ENCODE data around the gene C1GALT1.
"Not testable (repeated sequence)": the region's sequence is repeated elsewhere in the genome, so short reads cannot be mapped to it uniquely, and the experiment has no call there.

The C1GALT1 gene

DNA sequence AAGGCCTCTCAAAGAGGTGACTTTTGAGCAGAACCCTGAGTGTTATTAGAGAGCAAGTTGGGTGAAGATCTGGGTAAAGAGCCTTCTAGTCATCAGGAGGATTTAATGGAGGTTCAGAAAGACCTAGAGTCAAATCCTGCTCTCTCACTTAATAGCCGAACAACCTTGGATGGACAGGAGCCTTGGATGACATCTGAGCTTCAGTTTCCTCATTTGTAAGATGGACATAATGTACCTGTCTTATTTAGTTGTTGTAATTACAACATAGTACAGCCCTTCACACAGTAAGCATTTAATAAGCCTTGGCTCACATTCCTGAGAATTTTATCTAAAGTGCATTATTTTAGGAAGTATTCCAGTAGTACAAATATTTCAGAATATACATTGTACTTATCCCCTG, 57.0 kb downstream of the C1GALT1 start:
- DNase-seq, result no peak

DNA sequence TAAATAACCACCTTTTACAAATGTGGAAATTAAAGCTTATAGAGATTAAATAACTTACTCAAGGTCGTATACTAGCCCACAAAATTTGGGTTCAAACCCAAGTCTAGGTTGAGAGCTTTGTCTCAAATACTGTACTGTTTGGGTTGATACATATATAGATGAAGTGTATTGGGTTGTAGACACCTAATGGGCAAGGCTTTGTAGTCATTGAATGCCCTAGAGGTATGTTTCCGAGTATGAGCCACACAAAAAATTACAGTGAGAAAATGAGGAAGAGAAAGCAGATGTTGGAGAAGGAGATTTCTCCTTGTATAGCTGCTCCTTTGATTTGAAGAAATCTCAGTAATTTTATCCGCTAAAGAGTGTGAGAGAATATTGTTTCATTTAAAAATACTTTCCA, 60.6 kb downstream of the C1GALT1 start:
- no peak for DNase-seq

DNA sequence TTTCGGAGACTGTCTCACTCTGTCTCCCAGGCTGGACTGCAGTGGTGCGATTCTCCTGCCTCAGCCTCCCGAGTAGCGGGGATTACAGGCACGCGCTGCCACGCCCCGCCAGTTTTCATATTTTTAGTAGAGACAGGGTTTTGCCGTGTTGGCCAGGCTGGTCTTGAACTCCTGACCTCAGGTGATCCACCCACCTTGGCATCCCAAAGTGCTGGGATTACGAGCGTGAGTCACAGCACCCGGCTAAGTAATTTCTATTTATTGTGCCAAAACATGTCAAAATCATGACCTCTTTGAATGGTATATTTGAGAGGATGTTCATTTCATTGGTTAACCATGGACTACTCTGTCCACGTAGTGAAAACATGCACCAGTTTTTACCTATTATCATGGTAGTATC, 62.9 kb downstream of the C1GALT1 start:
- DNase-seq, result not testable (repeated sequence)

DNA sequence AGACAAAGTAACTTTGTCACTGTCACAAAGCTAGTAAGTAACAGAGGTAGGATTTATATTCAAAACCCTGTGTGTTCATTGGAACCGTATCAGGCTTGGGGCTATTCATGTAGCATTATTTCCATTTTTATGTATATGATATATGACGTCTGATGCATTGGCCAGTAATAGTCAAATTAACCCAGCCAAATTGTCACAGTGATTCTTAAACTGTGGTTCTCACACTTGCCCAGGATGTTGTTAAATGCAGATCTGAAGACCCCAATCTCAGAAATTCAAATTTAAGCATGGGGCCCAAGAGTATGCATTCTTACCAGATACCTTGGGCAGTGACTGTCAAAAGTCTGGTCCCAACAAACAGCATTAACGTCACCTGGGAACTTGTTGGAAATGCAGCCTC, 63.9 kb downstream of the C1GALT1 start:
- DNase-seq, result no peak

DNA sequence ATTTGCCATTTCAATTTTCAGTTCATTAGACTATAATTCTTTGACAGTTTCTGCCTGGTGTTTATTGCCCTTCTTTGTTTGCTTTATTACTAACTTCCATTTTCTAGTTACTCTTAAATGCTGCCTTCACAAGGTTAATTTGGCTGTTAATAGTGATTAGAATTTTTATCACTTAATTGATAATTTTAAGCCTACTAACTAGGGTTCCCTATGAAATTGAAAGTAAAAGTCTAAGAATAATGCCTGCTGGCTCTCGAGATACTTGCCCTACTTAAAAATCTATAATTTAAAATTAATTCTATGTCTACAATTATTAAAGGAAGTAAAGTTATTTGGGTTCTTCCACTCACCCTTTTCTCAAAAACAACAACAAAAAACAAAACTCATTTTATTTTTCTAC, 65.3 kb downstream of the C1GALT1 start:
- no peak for DNase-seq

DNA sequence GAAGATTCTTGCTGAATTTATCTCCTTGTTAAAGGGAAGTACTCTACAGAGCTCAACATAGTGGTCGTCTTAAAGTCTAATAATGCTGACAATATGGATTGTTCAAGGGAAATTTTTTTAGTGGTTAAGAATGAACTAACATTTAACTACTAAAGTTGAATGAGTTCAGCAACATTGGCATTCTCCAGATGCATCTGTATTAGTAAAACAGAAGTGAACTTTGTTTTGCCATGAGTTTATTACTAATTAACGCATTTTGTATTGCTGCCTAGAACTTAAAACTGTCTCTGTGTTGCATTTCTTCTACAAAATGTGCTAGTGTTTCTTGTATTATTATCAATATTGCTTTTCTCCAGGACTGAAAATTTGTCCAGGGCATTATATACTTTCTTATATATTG, 67.5 kb downstream of the C1GALT1 start:
- no peak for DNase-seq

DNA sequence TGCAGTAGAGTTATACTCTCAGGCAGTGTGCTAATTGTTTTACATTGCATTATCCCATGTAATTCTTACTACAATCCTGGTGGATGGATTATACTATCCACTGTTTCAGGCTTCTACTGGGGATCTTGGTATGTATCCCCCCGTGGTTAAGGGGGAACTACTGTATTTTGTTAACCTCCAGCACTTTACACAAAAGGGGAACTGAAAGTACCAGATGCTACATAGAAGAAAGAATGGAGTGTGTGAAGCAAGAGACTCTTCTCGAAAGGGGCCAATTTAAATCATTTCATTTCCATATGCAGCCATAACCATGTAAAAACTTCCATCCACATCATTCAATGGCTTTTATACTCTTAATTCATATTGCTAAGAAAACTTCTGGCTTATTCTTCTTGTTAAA, 69.4 kb downstream of the C1GALT1 start:
- DNase-seq, result no peak

DNA sequence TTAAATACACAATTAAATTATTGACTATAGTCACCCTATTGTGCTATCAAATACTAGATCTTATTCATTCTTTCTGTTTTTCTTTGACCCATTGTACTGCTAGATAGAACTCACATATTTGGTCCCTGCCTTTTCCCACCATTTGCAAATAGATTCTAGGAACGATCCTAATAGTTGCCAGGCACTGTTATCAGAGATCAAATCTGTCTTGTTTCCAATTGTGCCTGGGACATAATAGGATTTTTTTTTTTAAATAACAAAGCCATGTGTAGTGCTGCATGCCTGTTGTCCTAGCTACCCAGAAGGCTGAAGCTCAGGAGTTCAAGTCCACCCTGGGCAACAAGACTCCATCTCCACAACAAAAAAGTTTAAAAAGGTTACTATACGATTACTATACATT, 72.0 kb downstream of the C1GALT1 start:
- no peak for DNase-seq

DNA sequence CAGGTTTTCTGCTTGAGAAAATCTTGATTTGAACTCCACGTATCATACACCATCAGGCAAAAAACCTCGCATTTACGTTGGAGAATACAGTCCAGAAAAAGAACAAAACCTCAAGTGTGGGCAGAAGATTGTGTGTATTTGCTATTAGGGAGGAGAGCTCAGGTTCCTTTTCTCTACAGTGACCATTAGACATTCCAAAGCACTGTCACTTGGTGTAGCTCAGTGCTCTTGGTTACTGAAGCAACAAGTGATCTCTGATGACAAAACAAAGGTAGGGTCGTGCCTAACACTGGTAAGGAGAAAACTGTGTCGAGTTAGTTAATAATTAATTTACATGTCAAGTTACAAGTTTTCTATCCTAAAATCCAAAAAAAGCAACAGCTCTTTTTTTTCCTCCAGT, 72.6 kb downstream of the C1GALT1 start:
- DNase-seq, result no peak

DNA sequence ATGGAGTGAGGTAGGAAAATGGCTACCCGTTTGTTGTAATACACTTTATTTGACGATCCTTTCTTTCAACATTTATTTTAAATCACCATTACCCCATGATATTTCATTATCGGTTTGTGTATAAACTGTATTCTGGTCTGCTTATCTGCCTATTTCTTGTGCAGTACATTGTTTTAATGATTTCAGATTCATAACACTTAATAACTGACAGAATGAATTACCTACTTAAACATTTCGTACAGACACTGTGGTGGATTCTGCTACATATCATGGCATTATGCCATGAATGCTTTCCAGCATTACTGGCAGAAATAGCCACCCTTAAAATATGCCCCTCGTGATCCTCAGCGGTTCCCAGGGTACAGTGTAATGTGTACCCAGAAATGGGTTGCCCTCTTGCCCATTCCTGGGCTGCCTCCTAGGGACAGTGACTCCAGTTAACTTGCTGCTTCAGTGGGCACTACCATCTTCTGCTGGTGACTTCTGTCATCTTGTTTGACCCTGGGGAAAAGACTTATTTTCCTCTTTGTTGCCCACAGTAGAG, 74.5 kb downstream of the C1GALT1 start:
- no peak for DNase-seq

DNA sequence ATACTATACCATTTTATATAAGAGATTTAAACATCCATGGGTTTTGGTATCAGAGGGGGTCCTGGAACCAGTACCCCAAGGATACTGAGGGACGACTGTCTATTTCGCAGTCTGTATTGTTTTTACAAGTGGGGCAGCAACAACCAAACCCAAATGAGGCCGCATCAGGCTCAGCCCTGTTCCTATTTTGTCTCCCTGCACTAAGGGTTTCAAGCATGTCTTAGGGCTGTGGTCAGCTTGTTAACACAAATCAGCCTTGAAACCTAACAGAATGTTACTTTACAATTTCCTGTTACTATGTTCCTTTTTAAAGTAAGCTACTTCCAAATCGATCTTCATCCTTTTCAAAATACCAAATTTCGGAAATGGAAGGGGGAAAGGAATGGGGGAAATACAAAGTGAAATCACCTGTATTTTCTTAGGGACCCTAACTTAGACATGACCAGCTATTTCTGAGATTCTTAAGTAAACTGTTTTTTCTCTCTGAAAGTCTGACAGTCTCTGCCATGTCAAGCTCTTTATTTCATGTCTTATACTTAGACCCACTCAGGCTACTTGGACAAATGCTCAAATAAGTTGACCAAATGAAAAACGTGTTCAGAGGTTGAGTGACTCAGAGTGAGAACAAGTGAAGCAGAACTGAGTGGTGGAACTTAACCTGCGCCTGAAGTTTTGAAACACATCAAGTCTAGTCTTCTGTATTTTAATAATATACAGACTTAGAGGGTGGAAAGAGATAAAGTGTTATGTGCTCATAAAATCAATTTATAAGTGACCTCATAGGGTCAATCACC, 75.8 kb downstream of the C1GALT1 start:
- DNase-seq, result peak; percentile 9

DNA sequence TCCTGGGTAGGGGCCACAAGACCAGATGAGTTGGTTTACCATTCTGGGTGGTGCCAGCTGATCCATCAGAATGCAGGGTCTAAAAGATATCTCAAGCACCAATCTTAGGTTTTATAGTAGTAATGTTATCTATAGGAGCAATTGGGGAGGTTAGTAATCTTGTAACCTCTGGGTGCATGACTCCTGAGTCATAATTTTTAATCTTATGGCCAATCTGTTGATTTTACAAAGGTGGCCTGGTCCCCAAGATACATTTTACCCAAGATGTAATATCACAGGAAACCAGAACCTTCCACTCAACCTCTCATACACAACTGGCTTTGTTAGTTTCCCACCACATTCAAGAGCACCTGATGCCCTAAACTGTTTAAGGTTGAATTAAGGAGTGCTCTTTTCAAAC, 79.5 kb downstream of the C1GALT1 start:
- DNase-seq, result no peak

DNA sequence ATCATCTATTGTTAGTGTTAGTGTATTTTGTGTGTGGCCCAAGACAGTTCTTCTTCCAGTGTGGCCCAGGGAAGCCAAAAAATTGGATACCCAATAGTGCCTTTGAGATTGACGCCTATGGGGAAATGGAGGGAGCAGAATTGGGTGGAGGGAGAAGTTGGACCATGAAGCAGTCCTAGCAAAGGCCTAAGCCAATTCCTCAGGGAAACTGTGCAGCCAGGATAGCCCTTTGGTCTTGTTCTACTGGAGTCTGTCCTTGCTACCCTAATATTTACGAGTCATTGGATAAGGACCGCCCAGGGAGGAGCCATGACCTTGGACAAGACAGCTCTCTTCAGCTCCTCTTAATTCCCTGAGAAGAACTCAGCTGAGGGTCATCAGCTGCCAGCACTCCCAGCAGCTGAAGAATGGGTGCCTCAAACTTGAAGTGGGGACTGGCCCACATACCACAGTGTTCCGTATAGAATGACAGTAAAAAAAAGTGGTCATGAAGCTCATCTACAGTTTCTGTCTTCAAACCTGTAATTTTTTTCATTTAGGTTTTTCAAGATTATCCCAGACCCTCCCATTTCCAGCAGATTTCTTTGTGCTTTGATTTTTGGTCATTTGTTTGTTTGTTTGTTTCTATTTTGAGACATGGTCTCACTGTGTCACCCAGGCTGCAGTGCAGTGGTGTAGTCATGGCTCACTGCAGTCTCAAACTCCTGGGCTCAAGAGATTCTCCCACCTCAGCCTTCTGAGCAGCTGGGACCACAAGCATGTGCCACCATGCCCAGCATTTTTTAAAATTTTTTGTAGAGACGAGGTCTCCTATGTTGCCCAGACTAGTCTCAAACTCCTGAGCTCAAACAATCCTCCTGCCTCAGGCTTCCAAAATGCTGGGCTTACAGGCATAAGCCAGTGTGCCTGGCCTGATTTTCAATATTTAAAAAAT, 81.2 kb downstream of the C1GALT1 start:
- no peak for DNase-seq

DNA sequence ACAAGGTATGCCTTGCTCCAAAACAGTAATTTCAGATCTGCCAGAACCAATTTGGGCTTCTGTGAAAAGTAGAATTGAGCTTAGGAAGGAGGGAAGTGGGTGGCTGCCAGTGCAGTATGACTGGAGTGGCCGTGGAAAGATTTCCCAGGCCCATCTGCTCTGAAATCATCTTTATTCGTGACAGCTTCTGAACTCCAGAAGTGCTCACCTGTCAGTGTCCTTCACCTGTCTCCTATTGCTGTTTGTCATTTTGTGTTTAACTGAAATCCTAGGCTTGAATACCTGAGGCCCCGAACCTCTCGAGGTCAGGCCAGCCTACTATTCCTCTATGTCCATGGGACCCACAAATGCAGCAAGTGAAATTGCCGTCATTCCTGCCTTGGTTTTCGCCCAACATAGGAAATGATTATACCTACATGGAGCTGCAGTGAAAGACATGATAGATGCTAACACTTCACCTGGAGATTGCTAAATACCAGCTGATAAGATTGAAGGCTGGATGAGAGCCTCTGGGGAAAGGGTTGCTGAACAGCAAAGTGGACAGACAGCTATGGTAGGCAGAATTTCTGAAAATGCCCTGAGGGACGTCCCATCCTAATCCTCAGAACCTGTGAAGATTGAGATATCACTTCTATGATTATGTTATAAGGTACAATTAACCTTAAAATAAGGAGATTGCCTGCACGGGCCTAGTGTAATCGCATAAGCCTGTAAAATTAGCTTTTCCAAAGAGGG, 82.1 kb downstream of the C1GALT1 start:
- no peak for DNase-seq

DNA sequence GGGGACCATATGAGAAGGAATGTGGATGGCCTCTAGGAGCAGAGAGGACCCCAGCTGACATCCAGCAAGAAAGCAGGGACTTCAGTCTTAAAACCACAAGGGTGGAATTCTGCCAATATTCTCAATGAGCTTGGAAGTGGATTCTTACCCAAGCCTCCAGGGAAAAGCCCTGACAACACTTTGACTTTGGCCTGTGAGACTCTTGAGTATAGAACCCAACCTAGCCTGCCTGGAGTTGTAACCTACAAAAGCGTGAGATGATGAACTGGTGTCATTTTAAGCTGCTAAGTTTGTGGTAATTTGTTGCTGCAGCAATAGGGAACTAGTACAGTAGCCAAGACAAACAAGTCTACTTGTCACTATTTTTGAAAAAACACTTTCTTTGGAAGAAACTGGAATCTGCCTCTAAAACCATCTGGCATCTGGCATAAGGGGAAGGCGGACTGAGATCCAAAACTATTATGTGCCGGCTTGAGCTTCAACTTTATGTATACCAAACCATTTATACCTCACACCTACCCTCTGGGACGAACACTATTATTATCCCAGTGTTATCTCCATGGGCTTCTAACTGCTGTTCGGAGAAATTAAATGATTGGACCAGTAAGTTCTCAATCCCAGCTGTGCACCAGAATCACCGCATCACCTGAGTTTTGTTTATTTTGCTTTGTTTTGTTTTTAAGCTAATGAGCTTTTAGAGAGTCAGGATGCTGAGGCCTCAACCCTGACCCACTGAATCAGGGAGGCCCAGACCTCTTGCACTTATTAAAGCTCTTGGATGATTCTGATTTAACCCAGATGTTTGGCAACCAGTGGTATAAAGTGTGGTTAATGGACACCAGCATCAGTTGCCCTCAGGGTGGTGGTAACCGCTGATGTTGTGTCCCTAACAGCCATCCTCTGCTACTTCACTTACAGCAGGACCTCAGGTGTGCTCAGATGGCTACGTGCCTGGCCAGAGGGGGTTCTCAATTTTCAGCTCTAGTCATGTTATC, 83.0 kb downstream of the C1GALT1 start:
- no peak for DNase-seq

DNA sequence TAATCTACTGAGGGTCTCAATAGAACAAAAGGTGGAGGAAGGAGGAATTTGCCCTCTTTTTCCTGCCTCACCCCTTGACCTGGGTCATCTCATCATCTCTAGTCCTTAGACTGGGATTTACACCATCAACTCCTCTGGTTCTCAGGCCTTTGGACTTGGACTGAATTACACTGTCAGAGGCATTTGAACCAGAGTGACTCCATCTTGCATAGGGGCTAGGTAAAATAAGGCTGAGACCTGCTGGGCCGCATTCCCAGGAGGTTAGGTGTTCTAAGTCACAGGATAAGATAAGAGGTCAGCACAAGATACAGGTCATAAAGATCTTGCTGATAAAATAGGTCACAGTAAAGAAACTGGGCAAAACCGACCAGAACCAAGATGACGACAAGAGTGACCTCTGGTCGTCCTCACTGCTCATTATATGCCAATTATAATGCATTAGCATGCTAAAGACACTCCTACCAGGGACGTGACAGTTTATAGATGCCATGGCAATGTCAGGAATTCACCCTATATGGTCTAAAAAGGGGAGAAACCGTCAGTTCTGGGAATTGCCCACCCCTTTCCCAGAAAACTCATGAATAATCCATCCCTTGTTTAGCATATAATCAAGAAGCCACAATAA, 84.0 kb downstream of the C1GALT1 start:
- no peak for DNase-seq

DNA sequence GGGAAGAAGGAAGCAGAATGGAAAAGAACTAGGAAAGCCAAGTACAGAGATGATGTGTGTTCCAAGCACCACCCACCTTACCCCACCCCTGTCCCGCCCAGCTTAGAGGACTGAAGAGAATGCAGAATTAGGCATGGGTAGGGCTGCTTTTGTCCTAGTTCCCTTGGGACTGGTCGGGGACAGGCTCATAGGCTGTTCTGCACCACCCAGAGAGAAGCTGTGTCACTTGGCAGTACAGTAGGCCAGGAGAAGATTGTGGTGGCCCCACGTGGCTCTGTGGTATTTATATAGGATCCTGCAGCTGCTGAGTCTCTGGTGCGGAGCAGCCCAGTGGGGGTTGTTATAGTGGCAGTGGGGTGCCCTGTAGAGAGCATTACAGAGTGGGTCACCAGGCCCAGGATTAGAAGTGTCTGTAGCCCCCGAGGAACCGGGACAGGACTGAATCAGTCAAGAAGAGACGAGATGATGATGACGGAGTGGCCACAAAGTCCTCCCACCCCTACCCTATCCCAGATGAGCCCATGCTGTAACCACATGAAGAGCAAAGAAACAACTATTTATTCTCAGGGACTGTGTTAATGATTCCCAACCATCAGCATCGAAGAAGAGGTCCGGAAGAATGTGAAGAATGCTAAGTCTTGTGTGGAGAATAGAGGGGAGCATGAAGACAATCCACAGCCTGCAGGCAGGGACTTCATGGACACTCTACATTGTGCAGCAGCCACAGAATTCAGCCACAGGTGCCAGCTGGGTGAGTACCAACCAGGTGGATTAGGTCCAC, 88.9 kb downstream of the C1GALT1 start:
- no peak for DNase-seq

DNA sequence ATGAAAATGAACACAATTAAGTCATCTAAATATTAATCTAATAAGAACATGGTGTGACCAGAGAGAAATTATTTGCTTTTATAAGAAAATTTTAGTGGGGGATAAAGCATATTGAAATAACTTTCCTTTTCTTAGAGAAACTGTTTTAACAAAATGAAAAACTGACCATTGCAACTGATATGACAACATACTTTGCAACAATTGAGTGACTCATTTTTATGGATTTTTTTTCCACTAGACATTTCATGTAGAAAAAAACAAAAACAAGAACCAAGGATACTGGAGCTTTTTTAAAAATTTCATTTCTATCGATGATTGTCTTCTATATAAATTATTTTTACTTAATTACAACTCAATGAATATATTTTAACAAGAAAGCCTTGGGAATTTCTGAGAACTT, 90.0 kb downstream of the C1GALT1 start:
- no peak for DNase-seq

DNA sequence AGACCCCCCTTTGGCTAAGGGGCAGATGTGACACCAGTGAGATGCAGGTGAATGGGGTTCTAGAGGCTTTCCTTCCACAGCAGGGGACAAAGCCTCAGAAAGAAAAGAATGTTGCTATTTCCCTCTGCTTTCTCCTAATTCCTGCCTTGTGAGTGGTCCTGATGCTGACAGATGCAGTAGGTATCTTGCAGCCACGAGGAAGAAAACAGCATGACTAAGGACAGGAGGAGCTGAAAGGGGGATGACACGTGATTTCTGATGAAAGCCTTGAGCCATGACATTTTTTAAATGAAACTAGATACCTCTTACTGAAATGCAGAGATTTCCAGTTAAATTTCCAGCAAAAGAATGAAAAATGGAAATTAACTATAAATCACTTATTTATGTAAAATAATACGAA, 92.4 kb downstream of the C1GALT1 start:
- DNase-seq, result no peak

DNA sequence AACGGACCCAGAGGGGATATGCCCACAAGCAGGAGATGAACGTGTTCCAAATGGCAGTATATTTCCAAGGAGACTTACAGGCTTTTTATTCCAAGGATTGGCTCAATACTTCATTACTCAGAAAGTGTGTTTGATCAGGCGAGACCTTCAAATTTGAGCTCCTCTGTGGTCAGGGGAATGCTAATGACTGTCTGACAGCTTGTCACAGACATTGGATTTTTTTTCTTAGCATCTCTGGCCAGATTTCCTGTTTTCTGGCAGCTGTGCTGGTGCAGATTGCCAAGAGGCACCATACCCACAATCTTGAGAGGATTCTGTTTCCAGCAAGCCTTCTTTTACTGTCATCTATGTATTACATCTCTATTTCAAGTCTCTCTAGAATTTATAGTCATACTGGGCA, 93.8 kb downstream of the C1GALT1 start:
- no peak for DNase-seq

Data from CD4-positive, alpha-beta T cell treated with Interleukin-6 for 4 hours (primary cell).